Measurements from ENCODE around the gene MSH2.

MSH2 gene

DNA sequence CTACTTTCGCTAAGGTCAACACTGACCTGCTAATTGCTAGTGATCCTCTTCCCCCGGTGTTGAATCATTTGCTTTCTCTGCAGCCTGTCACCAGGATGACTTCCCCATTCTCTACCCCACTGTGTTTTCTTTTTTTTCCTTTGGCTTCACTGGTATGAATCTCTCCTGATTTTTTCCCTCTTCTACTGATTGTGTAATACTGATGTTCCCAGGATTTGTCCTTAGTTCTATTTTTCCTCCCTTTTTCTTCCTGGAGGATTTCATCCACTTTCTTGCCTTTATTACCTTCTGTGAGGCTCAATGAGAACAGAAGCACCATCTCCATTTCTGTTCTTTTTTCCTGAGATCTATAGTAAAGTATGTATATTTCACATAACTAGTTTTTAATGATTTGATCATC is 14.1 kb upstream of the MSH2 start:
- no peaks in the 10 kb centered on the region for H3F3A ChIP-seq (ENCODE audit: insufficient read depth, low read length)
- no peaks in the 10 kb centered on the region for H3K79me2 ChIP-seq (ENCODE audit: insufficient read depth, low read length)
- no peak overlapping the region for H2AFZ ChIP-seq (ENCODE audit: low read length)
- no peaks in the 10 kb centered on the region for H4K20me1 ChIP-seq (ENCODE audit: insufficient read depth, low read length)
- H3K4me1 ChIP-seq (ENCODE audit: insufficient read depth, low read length, severe bottlenecking) = no peaks in the 10 kb centered on the region
- no peak overlapping the region for H3K27ac ChIP-seq (ENCODE audit: low read depth, low read length, poor library complexity, severe bottlenecking)
- H3K9me3 ChIP-seq (ENCODE audit: low read length) = no peaks in the 10 kb centered on the region
- H3K4me2 ChIP-seq (ENCODE audit: low read length) = no peak overlapping the region
- no peak overlapping the region for H3K9ac ChIP-seq (ENCODE audit: low read length)
- no peaks in the 10 kb centered on the region for H3K9me2 ChIP-seq (ENCODE audit: low read depth, low read length)
- H3K36me3 ChIP-seq (ENCODE audit: insufficient read depth, low read length) = no peaks in the 10 kb centered on the region
- no peak overlapping the region for H3K4me3 ChIP-seq (ENCODE audit: low read depth, low read length, poor library complexity, severe bottlenecking)
- H3K27me3 ChIP-seq (ENCODE audit: insufficient read depth, low read length) = no peaks in the 10 kb centered on the region
- TF ChIP-seq, protein P1, sequence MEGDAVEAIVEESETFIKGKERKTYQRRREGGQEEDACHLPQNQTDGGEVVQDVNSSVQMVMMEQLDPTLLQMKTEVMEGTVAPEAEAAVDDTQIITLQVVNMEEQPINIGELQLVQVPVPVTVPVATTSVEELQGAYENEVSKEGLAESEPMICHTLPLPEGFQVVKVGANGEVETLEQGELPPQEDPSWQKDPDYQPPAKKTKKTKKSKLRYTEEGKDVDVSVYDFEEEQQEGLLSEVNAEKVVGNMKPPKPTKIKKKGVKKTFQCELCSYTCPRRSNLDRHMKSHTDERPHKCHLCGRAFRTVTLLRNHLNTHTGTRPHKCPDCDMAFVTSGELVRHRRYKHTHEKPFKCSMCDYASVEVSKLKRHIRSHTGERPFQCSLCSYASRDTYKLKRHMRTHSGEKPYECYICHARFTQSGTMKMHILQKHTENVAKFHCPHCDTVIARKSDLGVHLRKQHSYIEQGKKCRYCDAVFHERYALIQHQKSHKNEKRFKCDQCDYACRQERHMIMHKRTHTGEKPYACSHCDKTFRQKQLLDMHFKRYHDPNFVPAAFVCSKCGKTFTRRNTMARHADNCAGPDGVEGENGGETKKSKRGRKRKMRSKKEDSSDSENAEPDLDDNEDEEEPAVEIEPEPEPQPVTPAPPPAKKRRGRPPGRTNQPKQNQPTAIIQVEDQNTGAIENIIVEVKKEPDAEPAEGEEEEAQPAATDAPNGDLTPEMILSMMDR (IDR thresholded peaks at IDR 0.05; ENCODE audit: low read length) = no peak
- no peak for TF ChIP-seq EZH2 (IDR thresholded peaks at IDR 0.05; ENCODE audit: borderline replicate concordance, low read length)

GRCh38 chr2:47389692-47390091 is 13.3 kb upstream of the MSH2 start:
- Histone ChIP-seq H3K27ac (ENCODE audit: low read depth, low read length, poor library complexity, severe bottlenecking) (no peak overlapping the region), H3K79me2 (ENCODE audit: insufficient read depth, low read length) (no peaks in the 10 kb centered on the region), H3K36me3 (ENCODE audit: insufficient read depth, low read length) (no peaks in the 10 kb centered on the region), H3F3A (ENCODE audit: insufficient read depth, low read length) (no peaks in the 10 kb centered on the region), H3K4me3 (ENCODE audit: low read depth, low read length, poor library complexity, severe bottlenecking) (no peak overlapping the region), H3K4me1 (ENCODE audit: insufficient read depth, low read length, severe bottlenecking) (no peaks in the 10 kb centered on the region), H3K4me2 (ENCODE audit: low read length) (no peak overlapping the region), H2AFZ (ENCODE audit: low read length) (no peak overlapping the region), H3K9me2 (ENCODE audit: low read depth, low read length) (no peaks in the 10 kb centered on the region), H3K9ac (ENCODE audit: low read length) (no peak overlapping the region), H4K20me1 (ENCODE audit: insufficient read depth, low read length) (no peaks in the 10 kb centered on the region), H3K27me3 (ENCODE audit: insufficient read depth, low read length) (no peaks in the 10 kb centered on the region), H3K9me3 (ENCODE audit: low read length) (no peaks in the 10 kb centered on the region)
- TF ChIP-seq EZH2 (IDR thresholded peaks at IDR 0.05; ENCODE audit: borderline replicate concordance, low read length) = no peak
- TF ChIP-seq, protein P1 (IDR thresholded peaks at IDR 0.05; ENCODE audit: low read length) = no peak

DNA sequence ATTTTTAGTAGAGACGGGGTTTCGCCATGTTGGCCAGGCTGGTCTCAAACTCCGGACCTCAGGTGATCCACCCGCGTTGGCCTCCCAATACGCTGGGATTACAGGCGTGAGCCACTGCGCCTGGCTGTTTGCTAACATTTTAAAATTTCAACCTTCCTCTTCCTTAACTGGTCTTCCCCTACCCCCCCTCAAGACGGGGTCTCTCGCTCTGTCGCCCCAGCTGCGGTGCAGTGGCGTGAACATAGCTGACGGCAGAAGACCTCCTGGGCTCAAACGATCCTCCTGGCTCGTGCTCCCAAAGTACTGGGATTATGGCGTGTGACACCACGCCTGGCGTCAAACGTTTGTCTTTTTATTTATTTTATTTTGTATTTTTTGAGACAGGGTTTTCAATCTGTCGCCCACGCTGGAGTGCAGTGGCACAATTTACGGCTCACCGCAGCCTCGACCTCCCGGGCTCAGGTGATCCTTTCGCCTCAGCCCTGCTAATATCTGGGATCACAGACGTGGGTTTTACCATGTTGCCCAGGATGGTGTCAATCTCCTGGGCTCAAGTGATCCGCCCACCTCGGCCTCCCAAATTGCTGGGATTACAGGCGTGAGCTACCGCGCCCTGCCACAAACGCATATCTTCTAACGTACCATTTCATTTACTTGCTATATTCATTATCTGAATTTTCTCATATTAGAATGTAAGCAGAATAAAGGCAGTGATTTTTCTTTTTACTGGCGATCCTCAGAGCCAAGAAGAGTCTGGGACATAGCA is 984 bp upstream of the MSH2 start:
- Histone ChIP-seq H3F3A (ENCODE audit: insufficient read depth, low read length) (no peaks in the 10 kb centered on the region), H3K27ac (ENCODE audit: low read depth, low read length, poor library complexity, severe bottlenecking) (peak overlapping the region; percentile 85), H3K4me1 (ENCODE audit: insufficient read depth, low read length, severe bottlenecking) (peaks cover 22% of the 10 kb centered on the region), H2AFZ (ENCODE audit: low read length) (peak overlapping the region; percentile 26; the same call in 1 of the 2 replicates), H3K4me3 (ENCODE audit: low read depth, low read length, poor library complexity, severe bottlenecking) (peak overlapping the region; percentile 90), H3K9me2 (ENCODE audit: low read depth, low read length) (no peaks in the 10 kb centered on the region), H3K9ac (ENCODE audit: low read length) (peak overlapping the region; percentile 56), H4K20me1 (ENCODE audit: insufficient read depth, low read length) (no peaks in the 10 kb centered on the region), H3K36me3 (ENCODE audit: insufficient read depth, low read length) (peaks cover 16% of the 10 kb centered on the region), H3K9me3 (ENCODE audit: low read length) (no peaks in the 10 kb centered on the region), H3K4me2 (ENCODE audit: low read length) (peak overlapping the region; percentile 63), H3K79me2 (ENCODE audit: insufficient read depth, low read length) (peaks cover 38% of the 10 kb centered on the region), H3K27me3 (ENCODE audit: insufficient read depth, low read length) (no peaks in the 10 kb centered on the region)
- TF ChIP-seq, protein P1 (IDR thresholded peaks at IDR 0.05; ENCODE audit: low read length) = no peak
- no peak for TF ChIP-seq EZH2 (IDR thresholded peaks at IDR 0.05; ENCODE audit: borderline replicate concordance, low read length)

All from OCI-LY1 (cell line).